Thyroid gland (tissue), 4 donors: ENCODE data around the gene WDR37.

Experiments
- POLR2A ChIP-seq, 2 donors: fragments of 450-650 bp; IDR thresholded peaks; one replicate each; pipeline ENCODE4 v1.6.1; 2017; ENCODE audit warnings: antibody characterized with exemption in 2 of 2, mild to moderate bottlenecking in 2 of 2, moderate library complexity in 1 of 2
- TF ChIP-seq, protein P1 (sequence below), 6 experiments: fragments of 200-600 bp in 3 of 6; fragments of 450-650 bp in 3 of 6; sonication (generic) in 3 of 6; IDR thresholded peaks; one replicate each; pipeline ENCODE4 v1.5.1; 2016 to 2019; ENCODE audit warnings: antibody characterized with exemption in 6 of 6, mild to moderate bottlenecking in 2 of 6, inconsistent platforms in 1 of 6, moderate library complexity in 1 of 6

DNA sequence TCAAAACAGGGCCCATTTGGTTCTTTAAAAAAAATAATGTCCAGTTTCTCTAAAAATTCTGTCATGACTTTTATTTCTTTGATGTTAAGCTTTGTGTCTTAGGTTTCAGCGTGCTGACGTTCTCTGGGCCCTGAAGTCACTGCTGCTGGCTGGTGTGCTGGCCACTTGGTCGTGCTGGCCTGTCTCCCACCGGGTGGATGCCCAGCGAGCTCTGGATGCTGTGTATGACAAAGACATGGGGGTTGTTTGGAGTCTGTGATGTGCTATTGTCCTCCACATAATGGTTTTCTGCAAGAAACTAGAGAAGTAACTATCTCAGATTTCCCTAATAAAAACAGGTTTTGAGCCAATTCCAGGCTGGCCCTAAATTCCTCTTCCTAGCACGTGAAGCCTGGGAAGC lies 21.0 kb upstream of the WDR37 start:
- TF ChIP-seq, protein P1, sequence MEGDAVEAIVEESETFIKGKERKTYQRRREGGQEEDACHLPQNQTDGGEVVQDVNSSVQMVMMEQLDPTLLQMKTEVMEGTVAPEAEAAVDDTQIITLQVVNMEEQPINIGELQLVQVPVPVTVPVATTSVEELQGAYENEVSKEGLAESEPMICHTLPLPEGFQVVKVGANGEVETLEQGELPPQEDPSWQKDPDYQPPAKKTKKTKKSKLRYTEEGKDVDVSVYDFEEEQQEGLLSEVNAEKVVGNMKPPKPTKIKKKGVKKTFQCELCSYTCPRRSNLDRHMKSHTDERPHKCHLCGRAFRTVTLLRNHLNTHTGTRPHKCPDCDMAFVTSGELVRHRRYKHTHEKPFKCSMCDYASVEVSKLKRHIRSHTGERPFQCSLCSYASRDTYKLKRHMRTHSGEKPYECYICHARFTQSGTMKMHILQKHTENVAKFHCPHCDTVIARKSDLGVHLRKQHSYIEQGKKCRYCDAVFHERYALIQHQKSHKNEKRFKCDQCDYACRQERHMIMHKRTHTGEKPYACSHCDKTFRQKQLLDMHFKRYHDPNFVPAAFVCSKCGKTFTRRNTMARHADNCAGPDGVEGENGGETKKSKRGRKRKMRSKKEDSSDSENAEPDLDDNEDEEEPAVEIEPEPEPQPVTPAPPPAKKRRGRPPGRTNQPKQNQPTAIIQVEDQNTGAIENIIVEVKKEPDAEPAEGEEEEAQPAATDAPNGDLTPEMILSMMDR (IDR thresholded peaks at IDR 0.05) = no peak
- no peak for TF ChIP-seq POLR2A (IDR thresholded peaks at IDR 0.05)
